Endodermal cell (in vitro differentiated cells): Measurements from ENCODE around the gene BNIP3. TPM values are rescaled to one million over a fixed set of nuclear protein-coding genes. Genes with fewer than 3 reads are reported as not detected.

Experiments used
- DNase-seq: peaks from one replicate; pipeline ENCODE4 v3.0.0-alpha.2; 2017
- H3K27ac ChIP-seq: 2 replicates; pipeline ENCODE4 v1.5.1; 2013; ENCODE audit warnings: mild to moderate bottlenecking, low read depth, low read length, moderate library complexity
- H3K27me3 ChIP-seq: 2 replicates; pipeline ENCODE4 v1.6.1; 2013; ENCODE audit warnings: mild to moderate bottlenecking, low read length, moderate library complexity; ENCODE audit not compliant: insufficient read depth, control insufficient read depth, poor library complexity, severe bottlenecking
- H3K36me3 ChIP-seq: 2 replicates; pipeline ENCODE4 v1.7.0; 2013; ENCODE audit warnings: mild to moderate bottlenecking, low read length, moderate library complexity; ENCODE audit not compliant: control insufficient read depth, insufficient read depth
- H3K4me1 ChIP-seq: one replicate; pipeline ENCODE4 v1.7.0; 2013; ENCODE audit warnings: low read length; ENCODE audit not compliant: control insufficient read depth, insufficient read depth
- H3K4me3 ChIP-seq: 2 replicates; pipeline ENCODE4 v1.5.1; 2013; ENCODE audit warnings: mild to moderate bottlenecking, low read length, moderate library complexity
- H3K9ac ChIP-seq: 2 replicates; pipeline ENCODE4 v1.6.1; 2013; ENCODE audit warnings: mild to moderate bottlenecking, low read length, moderate library complexity; ENCODE audit not compliant: poor library complexity, severe bottlenecking; ENCODE audit errors: extremely low read depth
- H3K9me3 ChIP-seq: 2 replicates; pipeline ENCODE4 v1.6.1; 2013; ENCODE audit warnings: mild to moderate bottlenecking, low read length, moderate library complexity; ENCODE audit not compliant: control insufficient read depth
- H3K27ac Mint-ChIP-seq: 2 replicates; pipeline ENCODE4 v1.8.0; 2020; ENCODE audit warnings: mixed read lengths
- H3K27me3 Mint-ChIP-seq: 2 replicates; pipeline ENCODE4 v1.8.0; 2021; ENCODE audit warnings: mild to moderate bottlenecking, mixed read lengths; ENCODE audit not compliant: insufficient read depth
- H3K36me3 Mint-ChIP-seq: 2 replicates; pipeline ENCODE4 v1.8.0; 2020; ENCODE audit warnings: low read depth, mixed read lengths
- H3K4me1 Mint-ChIP-seq: 2 replicates; pipeline ENCODE4 v1.8.0; 2020; ENCODE audit warnings: mixed read lengths
- H3K4me3 Mint-ChIP-seq: 2 replicates; pipeline ENCODE4 v1.8.0; 2020; ENCODE audit warnings: mild to moderate bottlenecking, moderate library complexity, mixed read lengths
- H3K9me3 Mint-ChIP-seq: 2 replicates; pipeline ENCODE4 v1.8.0; 2020; ENCODE audit warnings: mild to moderate bottlenecking, mixed read lengths
- CTCF ChIP-seq: fragments of 200-600 bp; sonication (generic); conservative IDR thresholded peaks from 2 replicates; pipeline ENCODE4 v1.5.0; 2021; ENCODE audit warnings: antibody characterized with exemption, mild to moderate bottlenecking
- WGBS, 2 experiments: methylation state at CpG; one replicate each; pipeline versions ENCODE4 v1.1.5 to v1.1.7; 2013; ENCODE audit warnings: missing lambda C conversion rate in 2 of 2, mixed read lengths in 1 of 2; ENCODE audit not compliant: insufficient coverage in 1 of 2, insufficient read length in 1 of 2; 5-methylcytosine and 5-hydroxymethylcytosine counted together
- total RNA-seq, 2 donors: library from RNA; stranded (reverse); fragmentation: NEBNext Ultra II Directional in 1 of 2; extraction: Animal tissue kit (Norgen Biotek cat#: 25700) in 1 of 2; gene quantifications; 2 replicates in 1 of 2; 3 replicates in 1 of 2; pipeline ENCODE4 v1.2.1, GENCODE V29; 2021

The BNIP3 gene
- total RNA-seq, 2 donors from 2014 or later = 93.5 to 108 TPM

- Histone ChIP-seq H3K4me1 (no peaks in the 10 kb centered on the region), H3K36me3 (peaks cover 49% of the 10 kb centered on the region), H3K27me3 (peaks cover 7% of the 10 kb centered on the region), H3K9ac (no peak overlapping the region), H3K4me3 (peak overlapping the region; percentile 93), H3K27ac (no peak overlapping the region), H3K9me3 (no peaks in the 10 kb centered on the region)
- H3K4me1 Mint-ChIP-seq = peaks cover 31% of the 10 kb centered on the region
- peaks cover 9% of the 10 kb centered on the region for H3K9me3 Mint-ChIP-seq
- H3K4me3 Mint-ChIP-seq = peak overlapping the region; percentile 85
- H3K36me3 Mint-ChIP-seq = peaks cover 51% of the 10 kb centered on the region
- 79 to 82% methylated on average over 3 of the region's 3 CpGs for WGBS, 2 experiments
- DNase-seq = no peak
- peak overlapping the region; percentile 19 for H3K27ac Mint-ChIP-seq
- TF ChIP-seq CTCF = no peak
- H3K27me3 Mint-ChIP-seq = peaks cover 7% of the 10 kb centered on the region
Measured at GRCh38 chr10:131978366-131978765, 3.4 kb downstream of the BNIP3 start.

- Histone ChIP-seq H3K9me3 (no peaks in the 10 kb centered on the region), H3K27me3 (no peaks in the 10 kb centered on the region), H3K4me3 (peak overlapping the region; percentile 93), H3K36me3 (peaks cover 58% of the 10 kb centered on the region), H3K9ac (no peak overlapping the region), H3K27ac (no peak overlapping the region), H3K4me1 (no peaks in the 10 kb centered on the region)
- H3K4me3 Mint-ChIP-seq = peak overlapping the region; percentile 85
- no peak for DNase-seq
- peaks cover 57% of the 10 kb centered on the region for H3K36me3 Mint-ChIP-seq
- H3K9me3 Mint-ChIP-seq = peaks cover 3% of the 10 kb centered on the region
- no peak for TF ChIP-seq CTCF
- peak overlapping the region; percentile 19 for H3K27ac Mint-ChIP-seq
- WGBS, 2 experiments = 90 to 97% methylated on average over 9 to 13 of the region's 13 CpGs
- H3K27me3 Mint-ChIP-seq = no peaks in the 10 kb centered on the region
- peaks cover 35% of the 10 kb centered on the region for H3K4me1 Mint-ChIP-seq
Measured at GRCh38 chr10:131977323-131978096, 4.2 kb downstream of the BNIP3 start.

- peak overlapping the region; percentile 28 for H3K27ac Mint-ChIP-seq
- no peaks in the 10 kb centered on the region for H3K27me3 Mint-ChIP-seq
Measured at GRCh38 chr10:131975796-131976195, 5.9 kb downstream of the BNIP3 start.

More at GRCh38 chr10:131975796-131976195, 5.9 kb downstream of the BNIP3 start:
- no peak overlapping the region for H3K4me3 ChIP-seq
- H3K27ac ChIP-seq = no peak overlapping the region
- H3K4me1 Mint-ChIP-seq = peaks cover 35% of the 10 kb centered on the region
- no peaks in the 10 kb centered on the region for H3K27me3 ChIP-seq
- H3K36me3 Mint-ChIP-seq = peaks cover 72% of the 10 kb centered on the region
- no peak for TF ChIP-seq CTCF
- H3K4me3 Mint-ChIP-seq = no peak overlapping the region
- WGBS, 2 experiments = 95 to 97% methylated on average over 9 to 10 of the region's 10 CpGs
- H3K9ac ChIP-seq = no peak overlapping the region
- H3K4me1 ChIP-seq = no peaks in the 10 kb centered on the region
- no peaks in the 10 kb centered on the region for H3K9me3 ChIP-seq
- H3K9me3 Mint-ChIP-seq = peaks cover 3% of the 10 kb centered on the region
- no peak for DNase-seq
- peaks cover 75% of the 10 kb centered on the region for H3K36me3 ChIP-seq
